PFSK-1 (cell line): Measurements from ENCODE around the gene NALCN.

Source experiments
- FOXP2 ChIP-seq: optimal IDR thresholded peaks from 2 replicates; pipeline ENCODE3; 2011; ENCODE audit warnings: borderline replicate concordance, control low read depth, inconsistent platforms; ENCODE audit not compliant: insufficient read depth; ENCODE audit errors: extremely low read length, extremely low read depth
- POLR2AphosphoS5 ChIP-seq: IDR thresholded peaks from 2 replicates; pipeline ENCODE4 v1.6.1; 2012; ENCODE audit warnings: low read depth, mild to moderate bottlenecking, control low read depth, low read length, moderate library complexity
- REST ChIP-seq, 2 experiments: IDR thresholded peaks; 2 replicates each; pipeline versions ENCODE4 v1.6.1 to v1.8.0; 2011 to 2012; ENCODE audit warnings: low read depth in 2 of 2, low read length in 2 of 2, control low read depth in 1 of 2, inconsistent platforms in 1 of 2, mild to moderate bottlenecking in 1 of 2, moderate library complexity in 1 of 2; ENCODE audit not compliant: insufficient read depth in 1 of 2
- SIN3A ChIP-seq: IDR thresholded peaks from 2 replicates; pipeline ENCODE4 v1.6.1; 2012; ENCODE audit warnings: mild to moderate bottlenecking, low read length, moderate library complexity, borderline replicate concordance; ENCODE audit not compliant: insufficient read depth
- TAF1 ChIP-seq: IDR thresholded peaks from 2 replicates; pipeline ENCODE4 v1.6.1; 2012; ENCODE audit warnings: low read length, control low read depth, borderline replicate concordance; ENCODE audit not compliant: insufficient read depth

The NALCN gene

GRCh38 chr13:101026328-101026727, 390.0 kb downstream of the NALCN start:
- TF ChIP-seq TAF1 (no peak), POLR2AphosphoS5 (no peak), FOXP2 (no peak), REST (IDR thresholded peaks at IDR 0.05; ENCODE audit: insufficient read depth in 1 of 2, low read depth in 2 of 2, low read length in 2 of 2) (no peak), SIN3A (no peak)

- TF ChIP-seq POLR2AphosphoS5, result no peak
- TF ChIP-seq TAF1, result no peak
- TF ChIP-seq SIN3A, result no peak
- no peak for TF ChIP-seq REST (IDR thresholded peaks at IDR 0.05; ENCODE audit: insufficient read depth in 1 of 2, low read depth in 2 of 2, low read length in 2 of 2)
- TF ChIP-seq FOXP2, result no peak
These were observed 390.4 kb downstream of the NALCN start for GRCh38 chr13:101025925-101026324.

GRCh38 chr13:101025519-101025918, 390.8 kb downstream of the NALCN start:
- no peak for TF ChIP-seq POLR2AphosphoS5
- TF ChIP-seq SIN3A, result no peak
- no peak for TF ChIP-seq FOXP2
- TF ChIP-seq TAF1, result no peak
- TF ChIP-seq REST (IDR thresholded peaks at IDR 0.05; ENCODE audit: insufficient read depth in 1 of 2, low read depth in 2 of 2, low read length in 2 of 2), result no peak

- no peak for TF ChIP-seq REST (IDR thresholded peaks at IDR 0.05; ENCODE audit: insufficient read depth in 1 of 2, low read depth in 2 of 2, low read length in 2 of 2)
- TF ChIP-seq TAF1, result no peak
These were observed 397.2 kb downstream of the NALCN start for GRCh38 chr13:101019126-101019525.

- TF ChIP-seq FOXP2 (no peak), POLR2AphosphoS5 (no peak), TAF1 (no peak), SIN3A (no peak), REST (IDR thresholded peaks at IDR 0.05; ENCODE audit: insufficient read depth in 1 of 2, low read depth in 2 of 2, low read length in 2 of 2) (no peak)
These were observed 397.6 kb downstream of the NALCN start for GRCh38 chr13:101018720-101019119.
